ENCODE data around the gene KRTAP2-1. TPM values are rescaled to one million over a fixed set of nuclear protein-coding genes. Genes with fewer than 3 reads are reported as not detected.
A peak's percentile ranks its signal among the peaks of the same experiment; 100 is the strongest.
"Not testable (repeated sequence)": the region's sequence is repeated elsewhere in the genome, so short reads cannot be mapped to it uniquely, and the experiment has no call there.

KRTAP2-1 gene
- total RNA-seq, 1 donor from 2014 or later: not detected

DNA sequence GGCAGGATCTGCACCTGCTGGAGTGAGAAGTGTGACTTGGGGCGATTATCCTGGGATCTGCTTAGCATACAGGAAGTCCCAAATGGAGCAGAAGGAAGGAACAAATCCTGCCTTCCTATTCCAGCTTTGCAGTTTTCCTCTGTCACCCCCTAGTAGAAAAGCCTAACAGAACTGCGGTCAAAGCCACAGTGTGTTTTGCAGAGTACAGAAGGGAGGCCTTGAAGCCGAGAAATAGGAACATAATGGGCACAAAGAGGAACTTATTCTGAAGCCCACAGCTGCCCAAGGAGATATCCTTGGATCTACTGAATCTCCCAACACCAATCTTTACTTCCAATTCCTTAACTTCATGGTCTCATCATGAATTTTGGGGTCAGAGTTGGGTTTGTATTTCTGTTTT lies 28.6 kb downstream of the KRTAP2-1 start:
- intact Hi-C loops (cut with micrococcal nuclease): no loop called here
- ATAC-seq (no peak), DNase-seq (no peak)

DNA sequence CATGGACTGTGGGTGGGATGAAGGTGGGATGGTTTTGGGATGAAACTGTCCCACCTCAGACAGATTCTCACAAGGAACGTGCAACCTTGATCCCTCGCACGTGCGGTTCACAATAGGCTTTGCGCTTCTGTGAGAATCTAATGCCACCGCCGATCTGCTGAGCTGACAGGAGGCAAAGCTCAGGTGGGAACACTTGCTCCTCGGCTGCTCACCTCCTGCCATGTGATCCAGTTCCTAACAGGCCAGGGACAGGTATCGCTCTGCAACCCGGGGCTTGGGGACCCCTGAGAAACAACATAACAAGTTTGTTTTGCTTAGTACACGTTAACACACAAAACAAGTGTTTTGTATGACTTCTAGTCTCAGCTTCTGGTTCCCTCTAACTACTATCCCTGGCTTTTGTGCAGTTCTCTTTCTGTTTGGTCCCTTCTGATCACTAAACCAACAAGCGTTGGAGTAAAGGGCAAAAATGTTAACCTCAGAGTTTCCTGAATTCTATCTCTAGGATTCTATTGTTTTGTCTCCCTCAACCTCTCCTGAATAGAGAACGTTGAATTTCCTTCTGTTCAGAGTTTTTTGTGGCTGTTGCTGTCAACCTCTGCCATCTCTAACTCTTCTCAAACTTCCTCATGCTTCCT lies 30.4 kb downstream of the KRTAP2-1 start:
- ATAC-seq (no peak), DNase-seq (no peak)
- intact Hi-C loops (cut with micrococcal nuclease): no loop called here

DNA sequence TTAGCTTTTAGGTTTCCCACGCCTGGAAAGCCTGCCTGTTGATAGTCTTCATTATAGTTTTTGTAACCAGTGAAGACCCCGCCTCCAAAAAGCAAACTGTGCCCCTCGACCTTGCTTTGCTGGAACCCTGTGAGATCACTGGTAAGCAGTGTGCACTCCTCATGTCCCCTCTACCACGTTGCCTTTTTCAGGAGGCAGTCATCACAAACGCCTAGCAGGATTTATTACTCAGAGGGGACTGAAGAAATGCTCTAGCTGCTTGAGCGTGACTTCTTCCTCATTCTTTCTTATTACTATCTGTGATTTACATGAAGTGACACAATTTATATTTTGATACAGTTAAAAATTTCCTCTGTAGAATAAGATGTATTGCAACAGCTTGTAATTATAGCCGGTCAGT lies 31.7 kb downstream of the KRTAP2-1 start:
- intact Hi-C loops (cut with micrococcal nuclease): no loop called here
- no peak for ATAC-seq
- DNase-seq: no peak

DNA sequence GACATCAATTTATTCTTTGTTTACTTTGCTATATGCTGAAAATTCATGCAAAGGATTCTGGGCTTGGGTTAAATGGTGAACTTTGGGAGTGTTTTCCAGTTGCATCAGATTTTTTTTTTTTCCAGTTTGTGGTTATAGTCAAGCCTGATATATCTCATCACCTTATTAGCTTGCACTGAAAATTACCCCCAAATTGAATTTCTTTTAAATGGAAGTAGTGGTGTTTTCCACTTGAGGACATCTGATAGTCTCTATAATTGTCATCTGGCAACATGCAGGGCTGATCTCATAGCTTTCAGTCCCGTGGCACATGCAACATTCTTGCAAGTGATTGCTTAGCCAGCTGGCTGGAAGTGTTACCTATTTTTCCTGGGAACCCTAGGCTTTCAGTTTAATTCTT lies 33.5 kb downstream of the KRTAP2-1 start:
- intact Hi-C loops (cut with micrococcal nuclease): no loop called here
- DNase-seq: no peak
- peak; percentile 64 for ATAC-seq

DNA sequence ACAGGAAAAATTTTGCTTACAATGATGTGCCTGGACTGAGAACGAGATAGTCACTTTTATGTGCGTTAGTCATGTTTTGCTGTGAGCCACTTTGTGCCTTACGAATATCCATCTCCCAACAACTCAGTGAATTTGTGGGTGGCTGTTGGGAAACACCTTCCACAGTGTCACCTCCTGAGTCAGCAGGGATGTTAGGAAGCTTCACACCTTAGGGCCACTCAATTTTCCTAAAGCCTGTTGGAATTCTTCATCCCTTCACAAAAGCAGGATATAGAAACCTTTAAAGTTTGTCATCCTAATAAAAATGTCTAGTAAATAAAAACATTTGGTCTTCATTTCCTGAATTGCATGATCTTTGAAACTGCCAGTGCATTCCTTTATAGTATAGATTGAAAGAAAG lies 33.9 kb downstream of the KRTAP2-1 start:
- no peak for ATAC-seq
- intact Hi-C loops (cut with micrococcal nuclease): no loop called here
- DNase-seq: no peak

DNA sequence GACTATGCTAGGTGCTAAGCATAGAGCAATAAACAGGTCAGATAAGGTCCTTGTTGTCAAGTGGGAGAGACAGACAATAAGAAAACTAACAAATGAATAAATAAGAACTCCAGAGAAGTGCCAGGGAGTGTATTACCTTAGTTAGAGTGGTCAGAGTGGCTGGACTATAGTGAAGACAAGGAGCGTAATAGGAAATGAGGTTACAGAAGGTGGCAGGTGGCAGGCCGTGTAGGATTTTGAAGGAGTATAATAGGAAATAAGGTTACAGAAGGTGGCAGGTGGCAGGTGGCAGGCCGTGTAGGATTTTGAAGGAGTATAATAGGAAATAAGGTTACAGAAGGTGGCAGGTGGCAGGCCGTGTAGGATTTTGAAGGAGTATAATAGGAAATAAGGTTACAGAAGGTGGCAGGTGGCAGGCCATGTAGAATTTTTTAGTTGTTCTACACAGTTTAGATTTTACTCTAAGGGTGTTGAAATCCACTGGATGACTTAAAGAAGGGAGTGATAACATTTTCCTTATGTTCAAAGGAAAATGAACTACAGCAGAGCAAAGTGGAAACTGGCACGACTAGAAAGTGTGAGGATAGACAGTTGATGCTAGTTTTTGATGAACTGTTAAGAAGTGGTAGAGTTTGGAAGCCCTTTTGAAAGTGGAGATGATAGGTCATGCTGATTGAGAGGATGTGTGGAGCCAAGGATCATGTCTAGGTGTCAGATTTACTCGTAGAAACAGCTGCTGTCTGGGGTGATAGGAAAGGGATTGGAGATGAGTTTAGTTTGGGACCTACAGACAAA lies 34.6 kb downstream of the KRTAP2-1 start:
- ATAC-seq (no peak), DNase-seq (no peak)
- intact Hi-C loops (cut with micrococcal nuclease): no loop called here

DNA sequence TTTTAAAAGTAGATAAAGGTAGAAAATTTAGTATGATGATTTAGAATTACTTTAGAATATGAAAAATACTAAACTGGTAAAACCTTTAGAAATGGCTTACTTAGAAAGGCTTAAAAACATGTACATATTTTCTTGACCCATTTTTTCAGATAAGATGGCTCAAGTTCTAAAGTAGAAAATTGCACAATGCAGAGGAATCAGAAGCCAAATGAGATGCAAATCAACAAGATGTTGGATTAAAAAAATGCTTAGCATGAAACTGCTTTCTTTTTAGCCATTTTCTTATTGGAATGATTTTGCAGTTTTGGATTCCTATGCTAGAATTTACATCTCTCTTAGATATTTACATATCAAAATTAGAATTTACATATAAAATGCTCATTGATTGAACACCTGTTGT lies 36.7 kb downstream of the KRTAP2-1 start:
- intact Hi-C loops (cut with micrococcal nuclease): no loop called here
- ATAC-seq: no peak
- DNase-seq: no peak

DNA sequence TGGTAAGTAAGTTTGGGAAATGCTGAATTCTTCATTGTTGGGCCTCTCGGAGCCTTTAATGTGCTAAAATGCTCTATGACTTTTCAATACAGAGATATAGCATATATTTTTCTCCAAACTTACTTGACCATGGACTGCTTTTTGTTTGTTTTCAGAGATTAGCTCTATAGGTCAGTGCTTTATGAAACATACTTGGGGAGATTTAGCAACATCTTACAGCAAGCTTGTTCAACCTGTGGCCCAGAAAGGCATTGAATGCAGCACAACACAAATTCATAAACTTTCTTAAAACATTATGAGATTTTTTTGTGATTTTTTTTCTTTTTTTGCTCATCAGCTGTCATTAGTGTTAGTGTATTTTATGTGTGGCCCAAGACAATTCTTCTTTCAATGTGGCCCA lies 37.2 kb downstream of the KRTAP2-1 start:
- no peak for ATAC-seq
- intact Hi-C loops (cut with micrococcal nuclease): loop anchor here (5.0 kb wide), 1 partner anchor 42 kb away; no protein-coding TSS in a partner anchor
- DNase-seq: no peak

DNA sequence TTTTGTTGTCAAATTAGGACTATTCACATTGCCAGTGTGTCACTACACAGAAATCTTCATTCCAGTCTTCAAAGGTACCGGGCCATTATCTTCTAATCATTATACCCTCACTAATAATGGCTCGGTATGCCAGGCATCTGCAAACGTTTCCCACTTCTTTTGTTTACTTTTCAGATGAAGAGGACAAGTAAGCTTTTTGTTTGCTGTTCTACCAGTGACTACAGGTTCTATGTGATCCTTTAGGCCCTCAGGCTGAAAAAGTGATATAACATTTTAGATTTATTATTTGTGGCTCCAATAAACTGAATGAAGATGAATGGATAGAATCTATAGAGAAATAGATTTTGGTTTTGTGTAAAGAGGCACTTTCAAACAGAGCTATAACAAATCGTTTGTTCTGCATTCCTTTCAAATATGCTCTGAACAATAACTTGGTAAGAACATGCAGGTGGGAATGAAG lies 37.8 kb downstream of the KRTAP2-1 start:
- intact Hi-C loops (cut with micrococcal nuclease): loop anchor here (5.0 kb wide), 1 partner anchor 43 kb away; no protein-coding TSS in a partner anchor
- no peak for ATAC-seq
- DNase-seq: no peak

DNA sequence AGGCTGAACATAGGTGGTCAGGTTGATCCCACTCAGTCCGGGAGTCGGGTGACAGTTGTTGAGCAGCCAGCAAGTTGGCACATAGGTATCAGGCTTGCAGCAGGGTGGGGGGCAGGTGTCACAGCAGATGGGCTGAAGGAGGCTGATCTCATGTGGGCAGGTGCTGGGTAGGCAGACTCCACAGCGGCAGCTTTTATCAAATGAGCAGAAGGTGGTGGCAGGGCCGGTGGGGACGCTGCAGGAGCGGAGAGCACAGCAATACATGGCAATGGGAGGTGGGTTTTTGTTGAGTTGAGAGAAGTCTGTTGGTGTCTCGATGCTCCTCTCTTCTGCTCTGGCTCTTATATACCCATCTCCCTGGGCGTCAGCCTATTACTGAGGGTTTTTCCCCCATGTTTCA lies 38.3 kb downstream of the KRTAP2-1 start, which contains the start of gene KRTAP3-1:
TSS of gene KRTAP3-1 (minus strand) at position 318 of the 400 bp plus-strand sequence. CDS start at position 264, 54 bp downstream.
- intact Hi-C loops (cut with micrococcal nuclease): loop anchor here (5.0 kb wide), 1 partner anchor 43 kb away; no protein-coding TSS in a partner anchor
- ATAC-seq (no peak), DNase-seq (no peak)

DNA sequence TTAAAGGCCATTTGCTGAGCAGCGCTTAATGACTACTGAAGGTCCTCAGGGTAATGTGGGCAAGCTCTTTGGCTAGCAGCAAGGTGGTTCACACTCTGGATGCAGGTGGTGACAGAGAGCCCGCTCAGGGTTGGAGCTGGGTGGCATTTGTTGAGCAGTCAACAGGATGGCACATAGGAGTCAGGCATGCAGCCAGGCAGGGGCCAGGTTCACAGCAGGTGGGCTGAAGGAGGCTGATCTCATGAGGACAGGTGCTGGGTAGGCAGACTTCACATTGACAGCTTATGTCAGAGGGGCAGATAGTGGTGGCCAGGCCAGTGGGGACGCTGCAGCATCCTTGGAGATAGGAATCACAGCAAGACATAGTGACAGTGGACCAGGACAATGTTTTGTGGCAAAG lies 42.7 kb downstream of the KRTAP2-1 start:
- intact Hi-C loops (cut with micrococcal nuclease): no loop called here
- no peak for DNase-seq
- ATAC-seq: no peak

DNA sequence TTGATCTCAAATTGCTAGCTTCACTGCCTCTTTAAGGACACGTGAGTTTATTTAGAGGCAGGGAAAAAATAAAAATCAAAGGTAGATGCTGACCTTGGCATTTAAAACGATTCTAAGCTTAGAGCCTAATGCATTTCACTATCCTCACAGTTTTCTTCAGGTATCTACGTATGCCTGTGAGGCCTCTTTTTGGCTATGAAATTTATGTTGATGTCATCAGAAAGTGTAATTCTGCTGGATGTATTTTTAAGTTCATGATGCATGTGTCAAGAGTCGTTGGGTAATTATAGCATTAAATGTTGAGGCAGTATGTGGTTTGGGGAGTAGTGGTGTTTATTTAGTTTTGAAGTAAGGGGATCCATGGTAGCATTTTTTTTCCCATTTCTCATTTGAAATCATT lies 43.2 kb downstream of the KRTAP2-1 start:
- DNase-seq (no peak), ATAC-seq (no peak)
- intact Hi-C loops (cut with micrococcal nuclease): no loop called here

DNA sequence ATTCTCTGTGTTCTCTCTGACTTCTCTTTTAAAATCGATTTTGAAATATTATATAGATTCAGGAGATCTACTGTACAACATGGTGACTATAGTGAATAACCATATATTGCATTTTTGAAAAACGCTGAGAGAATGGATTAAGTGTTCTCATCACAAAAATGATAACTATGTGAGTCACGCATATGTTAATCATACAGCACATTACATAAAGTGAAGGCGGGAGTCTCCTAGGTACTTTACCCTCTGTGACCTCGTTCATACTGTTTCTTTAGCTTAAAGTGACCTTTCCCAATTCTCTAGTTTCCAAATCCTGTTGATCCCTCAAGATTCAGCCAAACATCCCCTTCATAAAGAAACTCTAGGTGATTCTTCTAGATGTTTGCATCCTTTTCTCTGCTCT lies 44.3 kb downstream of the KRTAP2-1 start:
- intact Hi-C loops (cut with micrococcal nuclease): no loop called here
- DNase-seq (no peak), ATAC-seq (no peak)

DNA sequence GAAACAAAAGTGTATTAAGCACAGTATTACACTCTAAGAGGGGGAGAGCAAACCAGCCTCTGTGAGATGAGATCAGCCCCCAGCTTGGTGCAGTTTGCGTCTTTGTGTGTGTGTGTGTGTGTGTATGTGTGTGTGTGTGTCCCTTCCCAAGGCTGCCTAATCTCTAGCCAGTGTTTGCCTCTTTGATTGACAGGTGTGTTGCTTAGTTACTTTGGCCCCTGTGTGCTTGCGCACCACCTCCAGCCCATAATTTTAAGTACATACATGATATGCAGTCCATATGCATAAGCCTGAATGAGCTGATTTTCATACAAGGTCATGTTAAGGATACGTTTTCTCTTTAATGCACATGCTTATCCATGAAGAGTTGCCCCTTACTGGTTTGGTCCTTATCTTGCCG lies 45.3 kb downstream of the KRTAP2-1 start:
- no peak for ATAC-seq
- intact Hi-C loops (cut with micrococcal nuclease): no loop called here
- no peak for DNase-seq

DNA sequence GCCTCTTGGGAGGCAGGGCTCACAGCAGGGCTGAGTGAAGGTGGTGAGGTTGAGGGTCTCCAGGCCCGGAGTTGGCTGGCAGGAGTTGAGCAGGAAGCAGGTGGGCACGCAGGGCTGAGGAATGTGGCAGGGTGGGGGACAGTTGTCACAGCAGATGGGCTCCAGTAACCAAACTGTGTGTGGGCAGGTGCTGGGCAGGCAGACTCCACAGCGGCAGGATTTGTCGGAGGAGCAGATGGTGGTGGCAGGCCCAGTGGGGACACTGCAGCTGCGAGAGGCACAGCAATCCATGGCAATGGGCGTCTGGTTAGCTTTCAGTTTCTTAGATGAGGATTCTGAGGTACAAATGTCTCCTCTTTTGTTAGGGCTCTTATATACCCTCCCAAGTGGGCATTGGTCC lies 47.6 kb downstream of the KRTAP2-1 start, which contains the start of gene KRTAP3-2:
TSS of gene KRTAP3-2 (minus strand) at position 344 of the 400 bp plus-strand sequence. CDS start at position 291, 53 bp downstream.
- ATAC-seq; intact Hi-C loops (cut with micrococcal nuclease); DNase-seq: not testable (repeated sequence)

DNA sequence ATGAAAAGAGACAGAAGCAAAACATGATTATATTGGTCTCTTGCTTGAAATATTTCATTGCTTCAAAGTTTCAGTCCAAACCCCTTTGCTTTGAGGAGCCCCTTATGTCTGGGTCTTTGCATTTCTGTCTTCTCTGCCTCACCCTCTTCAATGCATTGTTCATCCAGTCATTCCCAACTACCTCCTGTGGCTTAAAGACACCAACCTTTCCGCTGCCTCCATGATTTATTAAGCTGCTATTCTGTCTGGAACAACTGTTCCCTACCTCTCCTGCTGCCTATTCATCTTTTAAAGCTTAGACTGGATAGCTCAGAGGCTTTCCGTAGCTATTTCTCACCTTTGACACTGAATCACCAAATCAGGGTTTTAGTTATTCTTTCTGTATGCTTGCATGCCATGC lies 49.8 kb downstream of the KRTAP2-1 start:
- intact Hi-C loops (cut with micrococcal nuclease): no loop called here
- ATAC-seq (no peak), DNase-seq (no peak)

DNA sequence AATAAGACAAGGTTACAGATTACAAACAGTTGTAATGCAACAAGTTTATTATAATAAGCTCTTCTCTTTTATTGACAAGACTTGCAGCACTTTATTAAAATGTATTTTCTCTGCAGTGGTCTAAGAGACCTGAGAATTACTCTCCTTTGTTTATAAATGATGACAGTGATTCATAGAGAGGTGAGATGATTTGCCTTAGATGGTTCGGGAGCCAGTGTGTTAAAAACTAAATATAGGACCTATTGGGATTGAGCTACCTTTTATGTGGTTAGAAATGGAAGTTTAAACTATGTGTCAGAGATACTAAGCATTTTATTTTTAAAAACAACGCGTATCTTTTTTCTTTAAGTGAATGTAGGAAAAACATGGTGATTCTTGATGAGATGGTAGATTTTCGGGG lies 50.3 kb downstream of the KRTAP2-1 start:
- ATAC-seq (no peak), DNase-seq (no peak)
- intact Hi-C loops (cut with micrococcal nuclease): no loop called here
